K562 treated with DMSO at 1 percent for 24 hours (cell line): ENCODE measurements around the gene CCL2. TPM values are rescaled to one million over a fixed set of nuclear protein-coding genes. Genes with fewer than 3 reads are reported as not detected.

ENCODE experiments used
- total RNA-seq: library from RNA; unstranded; fragments of 300-600 nt; gene quantifications from 2 replicates; pipeline ENCODE4 v1.2.3, GENCODE V29; 2022; ENCODE audit warnings: low read depth; ENCODE audit not compliant: insufficient read depth

Gene CCL2
- 3.8 TPM in 2 replicates for total RNA-seq

DNA sequence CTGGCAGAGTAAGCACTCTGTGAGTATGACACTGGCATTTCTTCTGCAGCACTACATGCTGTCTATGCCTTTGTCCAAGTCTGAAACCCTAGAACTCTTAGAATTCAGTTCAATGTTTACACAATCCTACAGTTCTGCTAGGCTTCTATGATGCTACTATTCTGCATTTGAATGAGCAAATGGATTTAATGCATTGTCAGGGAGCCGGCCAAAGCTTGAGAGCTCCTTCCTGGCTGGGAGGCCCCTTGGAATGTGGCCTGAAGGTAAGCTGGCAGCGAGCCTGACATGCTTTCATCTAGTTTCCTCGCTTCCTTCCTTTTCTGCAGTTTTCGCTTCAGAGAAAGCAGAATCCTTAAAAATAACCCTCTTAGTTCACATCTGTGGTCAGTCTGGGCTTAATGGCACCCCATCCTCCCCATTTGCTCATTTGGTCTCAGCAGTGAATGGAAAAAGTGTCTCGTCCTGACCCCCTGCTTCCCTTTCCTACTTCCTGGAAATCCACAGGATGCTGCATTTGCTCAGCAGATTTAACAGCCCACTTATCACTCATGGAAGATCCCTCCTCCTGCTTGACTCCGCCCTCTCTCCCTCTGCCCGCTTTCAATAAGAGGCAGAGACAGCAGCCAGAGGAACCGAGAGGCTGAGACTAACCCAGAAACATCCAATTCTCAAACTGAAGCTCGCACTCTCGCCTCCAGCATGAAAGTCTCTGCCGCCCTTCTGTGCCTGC lies at the start of gene CCL2:
TSS of gene CCL2 (plus strand) at position 635 of the 730 bp plus-strand sequence. CDS start at position 700, 65 bp downstream.

DNA sequence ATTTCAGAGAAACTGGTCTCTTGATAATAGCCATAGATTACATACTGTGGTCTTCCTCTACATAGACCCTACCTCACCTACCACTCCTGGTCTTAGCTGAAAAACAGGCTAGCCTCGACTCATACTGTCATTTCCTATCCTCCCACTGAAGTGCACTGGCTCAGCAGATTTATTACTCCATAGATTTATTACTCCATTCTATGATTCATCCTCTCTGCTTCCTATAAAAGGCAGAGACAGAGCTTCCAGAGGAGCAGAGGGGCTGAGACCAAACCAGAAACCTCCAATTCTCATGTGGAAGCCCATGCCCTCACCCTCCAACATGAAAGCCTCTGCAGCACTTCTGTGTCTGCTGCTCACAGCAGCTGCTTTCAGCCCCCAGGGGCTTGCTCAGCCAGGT lies 14.9 kb downstream of the CCL2 start, which contains the start of gene CCL7:
TSS of gene CCL7 (plus strand) at position 253 of the 400 bp plus-strand sequence. CDS start at position 323, 70 bp downstream.

GRCh38 chr17:34285286-34285792 lies 30.3 kb downstream of the CCL2 start, which contains the start of gene CCL11:
Gene CCL11, plus strand, starts transcription at chr17:34285742. Its CDS starts 67 bp downstream, at chr17:34285809.

Other genes starting within 250 kb of the CCL2 start
- gene CCL7, start 14.9 kb downstream of the CCL2 start, total RNA-seq: not detected in 2 replicates
- not detected in 2 replicates for gene CCL11, start 30.5 kb downstream of the CCL2 start, total RNA-seq
- not detected in 2 replicates for gene CCL8, start 64.2 kb downstream of the CCL2 start, total RNA-seq
- not detected in 2 replicates for gene CCL13, start 101.2 kb downstream of the CCL2 start, total RNA-seq
- not detected in 2 replicates for gene CCL1, start 107.9 kb downstream of the CCL2 start, total RNA-seq